SK-N-MC (cell line): ENCODE data around the gene FADS2.

Experiments used
- DNase-seq: peaks from one replicate; pipeline ENCODE4 v3.0.0-alpha.2; 2011; ENCODE audit warnings: low read depth, low spot score
- H3K27ac ChIP-seq: fragments of 200-600 bp; sonication (generic); 2 replicates; pipeline ENCODE4 v1.5.1; 2016; ENCODE audit warnings: mixed run types
- H3K36me3 ChIP-seq: fragments of 200-600 bp; sonication (generic); 2 replicates; pipeline ENCODE4 v1.6.1; 2017; ENCODE audit warnings: antibody characterized with exemption, low read length, mixed read lengths; ENCODE audit not compliant: insufficient read depth
- H3K4me3 ChIP-seq: fragments of 200-600 bp; sonication (generic); 2 replicates; pipeline ENCODE4 v1.5.1; 2016
- H3K9ac ChIP-seq: fragments of 200-600 bp; sonication (generic); 2 replicates; pipeline ENCODE4 v1.8.0; 2017; ENCODE audit warnings: mixed run types, mixed read lengths; ENCODE audit not compliant: insufficient read length
- H3K9me3 ChIP-seq: fragments of 200-600 bp; sonication (generic); 2 replicates; pipeline ENCODE4 v1.6.1; 2017; ENCODE audit warnings: low read depth, mild to moderate bottlenecking, antibody characterized with exemption, low read length, moderate library complexity, mixed read lengths
- EZH2 ChIP-seq: fragments of 200-600 bp; sonication (generic); IDR thresholded peaks from one replicate; pipeline ENCODE4 v1.6.1; 2017; ENCODE audit warnings: antibody characterized with exemption
- FOXP2 ChIP-seq: optimal IDR thresholded peaks from 2 replicates; pipeline ENCODE3; 2011; ENCODE audit warnings: mild to moderate bottlenecking, moderate library complexity; ENCODE audit not compliant: insufficient read depth; ENCODE audit errors: extremely low read length, control extremely low read depth
- POLR2AphosphoS5 ChIP-seq: IDR thresholded peaks from 2 replicates; pipeline ENCODE4 v1.6.1; 2012; ENCODE audit warnings: mild to moderate bottlenecking, low read depth, low read length, borderline replicate concordance

FADS2 gene

GRCh38 chr11:61914471-61915171, 86.5 kb downstream of the FADS2 start:
- Histone ChIP-seq H3K27ac (no peak overlapping the region), H3K4me3 (no peak overlapping the region), H3K36me3 (no peaks in the 10 kb centered on the region), H3K9me3 (no peaks in the 10 kb centered on the region), H3K9ac (no peak overlapping the region)
- no peak for DNase-seq
- no peak for TF ChIP-seq EZH2
- no peak for TF ChIP-seq POLR2AphosphoS5
- no peak for TF ChIP-seq FOXP2

GRCh38 chr11:61916737-61917333, 88.7 kb downstream of the FADS2 start:
- no peak for TF ChIP-seq POLR2AphosphoS5
- TF ChIP-seq EZH2: no peak
- no peak for TF ChIP-seq FOXP2
- Histone ChIP-seq H3K27ac (no peak overlapping the region), H3K4me3 (peak overlapping the region; percentile 79), H3K9me3 (no peaks in the 10 kb centered on the region), H3K36me3 (no peaks in the 10 kb centered on the region), H3K9ac (peak overlapping the region; percentile 60)
- DNase-seq: no peak
